Neural cell (in vitro differentiated cells): ENCODE results near the gene CPXM2. TPM values are rescaled to one million over a fixed set of nuclear protein-coding genes. Genes with fewer than 3 reads are reported as not detected.

ENCODE experiments used
- H2AFZ ChIP-seq: fragments of 200-600, 300-800 bp; sonication (generic), shearing (Covaris generic); 2 replicates; pipeline ENCODE4 v1.6.0; 2014; ENCODE audit warnings: low read depth, mild to moderate bottlenecking, antibody characterized with exemption, low read length, moderate library complexity
- H3F3A ChIP-seq: fragments of 200-600 bp; shearing (Covaris generic); 2 replicates; pipeline ENCODE4 v1.6.1; 2016; ENCODE audit warnings: mild to moderate bottlenecking, moderate library complexity, mixed read lengths, antibody characterized with exemption, low read length; ENCODE audit not compliant: insufficient read depth, poor library complexity, severe bottlenecking
- H3K27ac ChIP-seq: fragments of 200-600, 300-800 bp; sonication (generic), shearing (Covaris generic); 2 replicates; pipeline ENCODE4 v1.5.1; 2014; ENCODE audit warnings: mild to moderate bottlenecking, low read length, moderate library complexity
- H3K27me3 ChIP-seq: fragments of 300-800, 200-600 bp; sonication (generic), shearing (Covaris generic); 2 replicates; pipeline ENCODE4 v1.6.0; 2014; ENCODE audit warnings: mild to moderate bottlenecking, low read depth, low read length, moderate library complexity; ENCODE audit not compliant: insufficient read depth
- H3K36me3 ChIP-seq: fragments of 300-800, 200-600 bp; sonication (generic), shearing (Covaris generic); 2 replicates; pipeline ENCODE4 v1.5.1; 2014; ENCODE audit warnings: mild to moderate bottlenecking, antibody characterized with exemption, low read length, moderate library complexity; ENCODE audit not compliant: insufficient read depth
- H3K4me2 ChIP-seq: fragments of 300-800, 200-600 bp; sonication (generic), shearing (Covaris generic); 2 replicates; pipeline ENCODE4 v1.6.0; 2014; ENCODE audit warnings: mild to moderate bottlenecking, low read length
- H3K4me3 ChIP-seq: fragments of 300-800, 200-600 bp; sonication (generic), shearing (Covaris generic); 2 replicates; pipeline ENCODE4 v1.5.1; 2014; ENCODE audit warnings: mild to moderate bottlenecking, low read length, moderate library complexity
- H3K79me2 ChIP-seq: fragments of 200-600 bp; shearing (Covaris generic); replicated peaks from 2 replicates; pipeline ENCODE4 v1.6.0; 2014; ENCODE audit warnings: mild to moderate bottlenecking, low read length, moderate library complexity; ENCODE audit not compliant: insufficient read depth
- H3K9ac ChIP-seq: fragments of 300-800, 200-600 bp; sonication (generic), shearing (Covaris generic); 2 replicates; pipeline ENCODE4 v1.6.1; 2016; ENCODE audit warnings: mild to moderate bottlenecking, low read length, mixed read lengths
- H3K9me2 ChIP-seq: fragments of 200-600 bp; shearing (Covaris generic); 2 replicates; pipeline ENCODE4 v1.6.1; 2016; ENCODE audit warnings: mild to moderate bottlenecking, low read length, mixed read lengths; ENCODE audit not compliant: insufficient read depth
- H3K9me3 ChIP-seq: fragments of 200-600, 300-800 bp; sonication (generic), shearing (Covaris generic); 2 replicates; pipeline ENCODE4 v1.6.1; 2016; ENCODE audit warnings: mild to moderate bottlenecking, mixed run types, low read length, moderate library complexity, mixed read lengths
- H4K20me1 ChIP-seq: fragments of 200-600 bp; shearing (Covaris generic); 2 replicates; pipeline ENCODE4 v1.6.1; 2016; ENCODE audit warnings: mild to moderate bottlenecking, mixed run types; ENCODE audit not compliant: insufficient read depth
- EP300 ChIP-seq: fragments of 450-650 bp; conservative IDR thresholded peaks from 2 replicates; pipeline ENCODE4 v1.6.1; 2014; ENCODE audit warnings: antibody characterized with exemption, mild to moderate bottlenecking, moderate library complexity; ENCODE audit not compliant: poor library complexity, severe bottlenecking
- EZH2 ChIP-seq: fragments of 200-600, 300-800 bp; shearing (Covaris generic), sonication (generic); IDR thresholded peaks from 2 replicates; pipeline ENCODE4 v1.6.1; 2014; ENCODE audit warnings: antibody characterized with exemption, low read length, borderline replicate concordance, mild to moderate bottlenecking; ENCODE audit not compliant: insufficient read depth, poor library complexity, severe bottlenecking
- MXI1 ChIP-seq: fragments of 450-650 bp; conservative IDR thresholded peaks from 2 replicates; pipeline ENCODE4 v1.6.1; 2014; ENCODE audit warnings: antibody characterized with exemption, mild to moderate bottlenecking; ENCODE audit not compliant: poor library complexity, severe bottlenecking
- POLR2AphosphoS5 ChIP-seq: IDR thresholded peaks from 2 replicates; pipeline ENCODE4 v1.6.1; 2012
- RAD21 ChIP-seq: fragments of 450-650 bp; conservative IDR thresholded peaks from 2 replicates; pipeline ENCODE4 v1.6.1; 2014; ENCODE audit warnings: antibody characterized with exemption, mild to moderate bottlenecking, moderate library complexity
- SMC3 ChIP-seq: fragments of 450-650 bp; conservative IDR thresholded peaks from 2 replicates; pipeline ENCODE4 v1.6.1; 2014; ENCODE audit warnings: antibody characterized with exemption, mild to moderate bottlenecking, moderate library complexity; ENCODE audit not compliant: poor library complexity
- TAF1 ChIP-seq: IDR thresholded peaks from 2 replicates; pipeline ENCODE4 v1.6.1; 2012; ENCODE audit warnings: low read depth
- polyA plus RNA-seq: library from polyadenylated mRNA; depleted of rRNA; stranded (reverse); fragments of >200 nt; gene quantifications from 2 replicates; pipeline ENCODE4 v1.2.3, GENCODE V29; 2014
- TF ChIP-seq, protein P1 (sequence below): fragments of 450-650 bp; IDR thresholded peaks from 2 replicates; pipeline ENCODE4 v1.5.1; 2014; ENCODE audit warnings: antibody characterized with exemption, mild to moderate bottlenecking, moderate library complexity; ENCODE audit not compliant: poor library complexity, severe bottlenecking
- TF ChIP-seq, protein P2 (sequence below): IDR thresholded peaks from 2 replicates; pipeline ENCODE4 v1.6.1; 2012; ENCODE audit warnings: borderline replicate concordance

Gene CPXM2
- polyA plus RNA-seq, 1 donor from 2014 or later = not detected

DNA sequence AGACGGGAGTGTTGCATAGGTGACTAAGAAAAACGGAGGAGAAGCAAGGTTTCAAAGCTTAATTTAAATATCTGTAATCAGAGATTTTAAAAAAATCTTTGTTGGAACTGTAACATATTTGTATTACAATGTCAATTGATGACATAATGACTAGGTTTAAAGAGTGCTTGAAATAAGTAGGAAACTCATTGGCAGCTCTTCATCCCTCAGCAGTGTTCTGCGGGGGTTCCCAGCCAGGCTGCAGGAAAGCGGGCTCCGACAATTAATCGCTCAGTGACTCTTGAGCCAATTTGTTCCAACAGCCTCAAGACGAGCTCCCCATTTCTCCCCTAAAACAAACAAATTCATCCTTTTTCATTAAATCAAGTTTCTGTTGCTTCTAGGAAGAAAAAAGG is 22.6 kb downstream of the CPXM2 start:
- TF ChIP-seq, protein P1, sequence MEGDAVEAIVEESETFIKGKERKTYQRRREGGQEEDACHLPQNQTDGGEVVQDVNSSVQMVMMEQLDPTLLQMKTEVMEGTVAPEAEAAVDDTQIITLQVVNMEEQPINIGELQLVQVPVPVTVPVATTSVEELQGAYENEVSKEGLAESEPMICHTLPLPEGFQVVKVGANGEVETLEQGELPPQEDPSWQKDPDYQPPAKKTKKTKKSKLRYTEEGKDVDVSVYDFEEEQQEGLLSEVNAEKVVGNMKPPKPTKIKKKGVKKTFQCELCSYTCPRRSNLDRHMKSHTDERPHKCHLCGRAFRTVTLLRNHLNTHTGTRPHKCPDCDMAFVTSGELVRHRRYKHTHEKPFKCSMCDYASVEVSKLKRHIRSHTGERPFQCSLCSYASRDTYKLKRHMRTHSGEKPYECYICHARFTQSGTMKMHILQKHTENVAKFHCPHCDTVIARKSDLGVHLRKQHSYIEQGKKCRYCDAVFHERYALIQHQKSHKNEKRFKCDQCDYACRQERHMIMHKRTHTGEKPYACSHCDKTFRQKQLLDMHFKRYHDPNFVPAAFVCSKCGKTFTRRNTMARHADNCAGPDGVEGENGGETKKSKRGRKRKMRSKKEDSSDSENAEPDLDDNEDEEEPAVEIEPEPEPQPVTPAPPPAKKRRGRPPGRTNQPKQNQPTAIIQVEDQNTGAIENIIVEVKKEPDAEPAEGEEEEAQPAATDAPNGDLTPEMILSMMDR = no peak
- TF ChIP-seq, protein P2, sequence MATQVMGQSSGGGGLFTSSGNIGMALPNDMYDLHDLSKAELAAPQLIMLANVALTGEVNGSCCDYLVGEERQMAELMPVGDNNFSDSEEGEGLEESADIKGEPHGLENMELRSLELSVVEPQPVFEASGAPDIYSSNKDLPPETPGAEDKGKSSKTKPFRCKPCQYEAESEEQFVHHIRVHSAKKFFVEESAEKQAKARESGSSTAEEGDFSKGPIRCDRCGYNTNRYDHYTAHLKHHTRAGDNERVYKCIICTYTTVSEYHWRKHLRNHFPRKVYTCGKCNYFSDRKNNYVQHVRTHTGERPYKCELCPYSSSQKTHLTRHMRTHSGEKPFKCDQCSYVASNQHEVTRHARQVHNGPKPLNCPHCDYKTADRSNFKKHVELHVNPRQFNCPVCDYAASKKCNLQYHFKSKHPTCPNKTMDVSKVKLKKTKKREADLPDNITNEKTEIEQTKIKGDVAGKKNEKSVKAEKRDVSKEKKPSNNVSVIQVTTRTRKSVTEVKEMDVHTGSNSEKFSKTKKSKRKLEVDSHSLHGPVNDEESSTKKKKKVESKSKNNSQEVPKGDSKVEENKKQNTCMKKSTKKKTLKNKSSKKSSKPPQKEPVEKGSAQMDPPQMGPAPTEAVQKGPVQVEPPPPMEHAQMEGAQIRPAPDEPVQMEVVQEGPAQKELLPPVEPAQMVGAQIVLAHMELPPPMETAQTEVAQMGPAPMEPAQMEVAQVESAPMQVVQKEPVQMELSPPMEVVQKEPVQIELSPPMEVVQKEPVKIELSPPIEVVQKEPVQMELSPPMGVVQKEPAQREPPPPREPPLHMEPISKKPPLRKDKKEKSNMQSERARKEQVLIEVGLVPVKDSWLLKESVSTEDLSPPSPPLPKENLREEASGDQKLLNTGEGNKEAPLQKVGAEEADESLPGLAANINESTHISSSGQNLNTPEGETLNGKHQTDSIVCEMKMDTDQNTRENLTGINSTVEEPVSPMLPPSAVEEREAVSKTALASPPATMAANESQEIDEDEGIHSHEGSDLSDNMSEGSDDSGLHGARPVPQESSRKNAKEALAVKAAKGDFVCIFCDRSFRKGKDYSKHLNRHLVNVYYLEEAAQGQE = no peak
- TF ChIP-seq RAD21 (no peak), POLR2AphosphoS5 (no peak), TAF1 (no peak), MXI1 (no peak), EP300 (no peak)
- H3K9me3 ChIP-seq = no peaks in the 10 kb centered on the region
- no peak overlapping the region for H2AFZ ChIP-seq
- no peaks in the 10 kb centered on the region for H3F3A ChIP-seq
- no peak overlapping the region for H3K4me3 ChIP-seq
- no peak overlapping the region for H3K4me2 ChIP-seq
- H3K9ac ChIP-seq = no peak overlapping the region
- no peaks in the 10 kb centered on the region for H3K27me3 ChIP-seq
- no peaks in the 10 kb centered on the region for H3K79me2 ChIP-seq
- H3K36me3 ChIP-seq = no peaks in the 10 kb centered on the region
- no peaks in the 10 kb centered on the region for H4K20me1 ChIP-seq
- H3K9me2 ChIP-seq = no peaks in the 10 kb centered on the region
- no peak overlapping the region for H3K27ac ChIP-seq

DNA sequence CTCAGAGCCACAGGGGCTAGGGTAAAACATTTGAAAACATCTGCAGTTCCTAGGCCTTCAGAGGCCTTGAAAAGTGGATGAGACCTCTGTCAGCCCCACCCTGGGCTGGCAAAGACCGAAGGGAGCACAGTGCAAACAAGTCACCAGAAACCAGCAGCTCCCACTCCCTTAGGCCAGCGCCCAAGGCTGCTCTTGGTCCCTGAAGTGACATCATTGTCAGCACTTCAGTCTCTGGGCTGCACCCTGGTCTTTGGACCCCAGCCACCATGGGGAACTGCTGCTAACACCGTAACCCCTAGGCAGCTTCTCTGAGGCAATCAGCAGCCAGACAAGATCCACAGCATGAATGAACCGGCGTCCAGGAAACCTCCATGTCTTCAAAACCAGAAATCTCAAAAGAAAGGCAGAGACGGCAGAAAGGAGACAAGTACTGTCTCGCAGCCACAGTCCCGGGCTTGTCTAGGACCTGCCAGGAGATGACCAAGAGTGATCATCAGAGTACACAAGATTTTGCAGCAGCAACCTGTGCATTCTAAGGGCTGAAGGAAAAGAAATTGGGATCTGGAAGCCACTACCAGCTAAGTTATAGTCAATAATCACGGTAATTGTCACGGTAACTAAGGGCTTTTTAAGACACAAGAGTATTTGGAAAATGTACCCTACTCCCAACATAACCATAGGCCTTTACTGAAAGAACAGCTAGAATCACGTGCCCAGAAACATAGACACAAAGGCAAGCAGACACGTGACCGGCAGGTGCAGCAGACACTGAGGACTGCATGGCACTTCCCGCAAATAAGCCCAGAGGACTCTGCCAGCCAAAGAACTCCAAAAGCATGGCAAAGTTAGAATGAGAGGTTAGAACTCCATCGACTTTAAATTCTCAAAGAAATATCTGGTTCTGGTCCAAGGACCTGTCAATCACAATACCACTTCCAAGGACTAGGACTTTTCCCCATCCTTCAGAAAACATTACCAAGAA is 23.3 kb downstream of the CPXM2 start:
- no peak for TF ChIP-seq EZH2
- TF ChIP-seq POLR2AphosphoS5 = no peak
- TF ChIP-seq, protein P1 = no peak
- TF ChIP-seq MXI1 = no peak
- TF ChIP-seq, protein P2 = no peak
- TF ChIP-seq RAD21 = no peak
- no peak for TF ChIP-seq SMC3
- no peak for TF ChIP-seq EP300
- no peak for TF ChIP-seq TAF1
- Histone ChIP-seq H3K79me2 (no peaks in the 10 kb centered on the region), H3K4me3 (no peak overlapping the region), H2AFZ (no peak overlapping the region), H3K4me2 (no peak overlapping the region), H3K9ac (no peak overlapping the region), H3K27me3 (no peaks in the 10 kb centered on the region), H3K27ac (no peak overlapping the region), H4K20me1 (no peaks in the 10 kb centered on the region), H3K9me3 (no peaks in the 10 kb centered on the region), H3K36me3 (no peaks in the 10 kb centered on the region), H3F3A (no peaks in the 10 kb centered on the region), H3K9me2 (no peaks in the 10 kb centered on the region)
